T follicular helper cell (primary cell): ENCODE data around the gene FPR2.
"Not testable (repeated sequence)": the region's sequence is repeated elsewhere in the genome, so short reads cannot be mapped to it uniquely, and the experiment has no call there.

Source experiments
- DNase-seq: peaks from one replicate; pipeline ENCODE4 v3.0.0-alpha.2; 2020; ENCODE audit warnings: low read depth

FPR2 gene

DNA sequence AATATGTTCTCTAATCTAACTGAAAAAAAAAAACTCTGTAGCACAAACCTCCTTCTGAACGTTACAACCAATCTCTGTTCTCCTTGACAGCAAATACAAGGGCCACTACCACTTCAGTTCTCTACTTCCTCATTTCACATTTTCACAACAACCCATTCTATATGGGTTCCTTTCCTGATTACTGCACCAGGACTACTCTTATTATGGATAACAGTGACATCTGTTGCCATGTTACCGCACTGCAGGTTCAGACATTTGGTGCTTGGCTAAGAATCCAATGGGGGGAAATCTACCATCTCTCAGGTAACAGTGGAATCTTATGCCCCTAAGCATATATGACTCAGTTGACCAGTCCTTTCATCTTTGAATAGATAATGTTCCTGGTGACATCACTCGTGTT is 22.4 kb downstream of the FPR2 start:
- DNase-seq: no peak

DNA sequence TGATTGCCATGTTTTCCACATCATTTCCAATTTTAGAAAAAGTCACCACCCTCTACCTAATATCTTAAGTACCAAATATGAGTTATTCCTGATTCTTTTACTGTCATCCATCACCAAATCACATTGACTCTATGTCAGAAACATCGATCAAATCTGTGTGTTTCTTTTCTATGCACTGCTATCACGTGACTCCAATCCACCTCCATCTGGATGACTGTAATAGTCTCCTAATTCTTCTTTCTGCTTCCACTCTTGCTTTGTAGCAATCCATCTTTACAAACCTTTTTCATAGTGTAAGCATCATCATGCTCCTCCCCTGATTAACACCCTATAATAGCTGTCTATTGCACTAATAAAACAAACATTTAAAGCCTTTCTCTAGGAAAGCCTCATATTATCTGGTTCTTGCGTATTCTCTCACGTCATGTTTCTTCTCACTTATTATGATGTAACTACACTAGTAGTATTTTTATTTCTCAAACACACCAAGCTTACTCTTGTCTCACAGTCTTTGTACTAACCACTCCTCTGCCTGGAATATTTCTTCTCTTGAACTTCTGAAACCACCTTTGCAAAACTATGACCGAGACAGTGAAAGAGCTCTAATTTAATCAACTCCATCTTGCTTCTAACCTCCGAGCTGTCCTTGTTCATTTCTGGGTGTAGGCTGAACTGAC is 23.3 kb downstream of the FPR2 start:
- no peak for DNase-seq

DNA sequence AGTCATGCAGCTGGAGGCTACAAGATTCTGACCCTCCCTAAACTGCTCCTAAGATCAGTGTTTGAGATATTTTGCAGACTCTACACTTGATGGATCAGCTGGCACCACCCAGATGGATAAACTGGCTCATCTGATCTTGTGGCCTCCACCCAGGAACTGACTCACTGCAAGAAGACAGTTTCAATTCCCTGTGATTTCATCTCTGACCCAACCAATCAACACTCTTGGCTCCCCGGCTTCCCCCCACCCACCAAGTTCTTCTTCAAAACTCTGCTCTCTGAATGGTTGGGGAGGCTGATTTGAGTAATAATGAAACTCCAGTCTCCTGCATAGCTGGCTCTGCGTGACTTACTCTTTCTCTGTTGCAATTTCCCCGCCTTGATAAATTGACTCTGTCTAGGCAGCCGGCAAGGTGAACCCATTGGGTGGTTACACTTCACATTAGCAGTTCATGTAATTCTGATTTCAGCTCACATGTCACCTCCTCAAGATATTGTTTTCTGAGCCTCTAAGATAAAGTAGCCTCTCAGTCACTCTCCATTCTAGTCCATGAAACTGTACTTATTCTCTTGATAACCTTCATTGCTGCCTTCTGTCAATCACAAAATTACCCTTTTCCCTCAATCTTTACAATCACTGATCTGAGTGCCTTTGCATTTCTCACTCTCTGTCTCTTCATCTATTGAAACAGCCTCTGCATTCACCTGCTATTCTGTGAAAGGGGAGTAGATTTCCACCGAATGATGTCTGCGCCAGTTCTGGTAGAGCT is 24.1 kb downstream of the FPR2 start:
- DNase-seq: no peak

DNA sequence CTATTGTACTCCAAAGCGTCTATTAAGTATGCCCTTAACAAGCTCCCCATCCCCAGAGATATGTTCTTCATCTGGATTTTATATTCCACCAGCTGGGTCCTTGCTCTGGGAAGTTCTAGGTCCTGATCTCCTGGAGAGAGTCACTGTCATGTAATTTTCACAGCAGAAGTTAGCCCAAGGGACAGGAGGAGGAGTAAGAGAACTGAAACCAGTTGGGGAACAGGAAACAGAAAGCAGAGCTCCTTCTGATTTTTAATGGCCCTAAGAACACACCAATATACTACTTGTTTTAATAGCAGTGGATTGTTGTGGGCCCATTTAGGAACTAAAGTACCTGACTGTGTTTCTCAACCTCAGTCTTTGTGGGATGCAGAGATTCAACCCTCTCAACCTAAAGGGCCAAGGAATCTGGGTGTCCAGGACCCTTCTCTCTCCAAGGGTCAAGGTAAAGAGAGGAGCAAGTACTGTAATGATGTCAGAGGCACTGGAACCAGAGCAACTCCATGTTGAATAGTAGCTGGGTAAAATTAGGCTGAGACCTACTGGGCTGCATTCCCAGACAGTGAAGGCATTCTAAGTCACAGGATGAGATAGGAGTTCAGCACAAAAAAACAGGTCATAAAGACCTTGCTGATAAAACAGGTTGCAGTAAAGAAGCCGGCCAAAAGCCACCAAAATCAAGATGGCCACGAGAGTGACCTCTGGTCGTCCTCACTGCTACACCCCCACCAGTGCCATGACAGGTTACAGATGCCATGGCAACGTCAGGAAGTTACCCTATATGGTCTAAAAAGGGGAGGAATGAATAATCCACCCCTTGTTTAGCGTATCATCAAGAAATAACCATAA is 25.9 kb downstream of the FPR2 start:
- no peak for DNase-seq

DNA sequence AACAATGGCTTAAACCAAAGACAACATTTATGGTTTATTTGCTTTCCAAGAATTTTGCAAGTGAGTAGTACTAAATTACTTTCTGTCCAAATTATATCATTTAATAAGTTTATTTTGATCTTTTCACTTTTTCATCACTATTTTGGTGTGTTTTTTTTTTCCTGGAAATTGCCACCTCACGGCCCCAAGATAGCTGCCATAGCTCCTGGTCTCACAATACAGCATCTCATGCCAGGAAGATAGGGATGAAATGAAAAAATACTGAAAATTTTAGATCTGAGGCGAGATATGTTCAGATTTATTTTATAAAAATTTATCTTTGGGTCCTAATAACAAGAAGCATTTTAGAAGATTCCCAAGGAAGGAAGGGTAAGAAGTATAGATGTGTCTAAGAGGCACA is 27.0 kb downstream of the FPR2 start:
- no peak for DNase-seq

DNA sequence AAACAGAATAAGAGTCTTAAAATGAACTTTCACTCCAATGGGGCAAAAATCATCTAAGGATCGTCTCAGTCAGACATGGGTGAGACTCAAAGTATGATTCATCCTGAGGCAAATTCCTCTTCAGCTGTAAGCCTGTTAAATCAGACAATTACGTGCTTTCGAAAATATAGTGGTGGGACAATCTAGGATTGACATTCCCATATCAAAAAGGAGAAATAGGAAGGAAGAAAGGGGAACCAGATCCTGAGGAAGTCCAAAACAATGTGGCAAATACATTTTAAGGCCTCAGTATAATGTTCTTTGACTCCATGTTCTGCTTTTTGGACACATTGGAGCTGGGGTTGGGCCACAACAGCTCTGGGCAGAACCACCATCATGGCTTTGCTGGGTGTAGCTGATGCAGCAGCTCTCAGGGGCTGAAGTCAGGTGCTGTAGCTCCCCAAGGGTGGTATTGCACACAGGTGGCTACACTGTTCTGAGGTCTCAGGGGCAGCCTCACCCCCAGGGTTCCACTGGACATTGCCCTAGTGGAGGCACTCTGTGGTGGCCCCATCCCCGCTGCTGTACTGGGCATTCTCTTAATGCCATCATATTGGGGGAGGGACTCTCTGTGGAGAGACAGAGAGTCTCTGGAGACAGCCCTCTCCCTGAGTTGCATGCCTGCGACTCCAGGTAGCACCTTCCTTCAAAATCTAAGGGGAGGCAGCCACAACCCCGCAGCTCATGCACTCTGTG is 28.2 kb downstream of the FPR2 start:
- DNase-seq: no peak

DNA sequence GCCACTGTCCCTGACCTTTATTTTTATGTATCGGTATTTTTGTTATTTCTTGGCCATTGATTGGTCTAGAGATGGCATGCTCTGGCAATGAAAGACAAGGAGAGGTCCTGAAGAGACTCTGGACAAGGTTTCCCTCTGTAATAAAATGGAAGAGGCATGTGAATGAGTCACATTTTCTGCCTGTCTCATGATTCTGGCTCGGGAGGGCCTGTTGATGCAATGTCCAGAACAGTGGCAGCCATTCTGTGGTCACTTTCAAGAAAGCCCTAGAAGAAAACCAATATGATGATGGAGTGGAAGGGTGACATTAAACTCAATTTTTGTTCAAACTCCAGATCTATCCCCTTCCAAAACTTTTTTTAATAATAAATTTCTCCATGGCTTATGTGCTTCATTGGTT is 32.0 kb downstream of the FPR2 start:
- DNase-seq: no peak

DNA sequence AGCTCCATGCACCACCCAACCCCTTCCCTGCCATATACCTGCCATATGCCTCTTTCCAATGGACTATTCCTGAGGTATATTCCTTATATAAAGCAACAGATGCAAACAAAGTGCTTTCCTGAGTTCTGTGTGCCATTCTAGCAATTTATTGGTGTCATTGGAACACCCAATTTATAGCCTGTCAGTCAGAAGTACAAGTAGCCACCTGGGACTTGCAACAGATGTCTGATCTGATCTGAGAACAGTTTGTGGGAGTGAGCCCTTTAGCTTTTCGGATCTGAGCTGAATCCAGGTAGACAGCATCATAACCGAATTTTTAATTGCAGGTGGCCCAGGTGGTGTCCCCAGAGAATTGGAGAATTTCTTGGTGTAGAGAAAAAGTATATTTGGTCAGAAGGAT is 33.0 kb downstream of the FPR2 start:
- no peak for DNase-seq

DNA sequence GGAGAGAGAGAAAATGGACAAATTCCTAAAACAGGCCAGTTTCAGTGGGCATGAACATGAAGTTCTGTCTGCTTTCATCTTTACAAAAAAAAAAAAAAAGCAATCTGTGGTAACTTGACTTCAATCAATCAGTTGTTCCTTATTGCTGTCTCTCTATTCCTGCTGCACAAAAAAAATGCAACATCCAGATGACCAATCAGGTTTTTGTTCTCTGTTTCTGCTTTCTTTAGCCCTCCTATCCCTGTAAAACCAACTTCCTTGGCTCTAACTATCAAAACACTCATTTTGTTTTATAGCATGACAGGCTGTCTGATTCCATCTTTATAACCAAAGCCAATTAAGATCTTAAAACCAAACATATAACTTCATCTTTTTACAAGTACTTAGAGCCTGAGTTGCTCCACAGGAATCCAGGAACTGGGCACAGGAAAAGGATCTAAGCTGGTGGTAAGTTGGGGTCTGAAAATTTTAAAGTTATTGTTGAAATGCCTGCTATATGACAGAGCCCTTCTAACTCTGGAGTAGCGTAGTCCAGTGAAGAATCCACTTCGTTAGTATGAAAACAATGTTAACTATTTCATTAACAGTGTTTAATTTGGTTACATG is 34.0 kb downstream of the FPR2 start, which contains the start of gene FPR3:
Gene FPR3 (plus strand): TSS at position 273 of the 606 bp plus-strand sequence. CDS start 28,592 bp downstream, outside the sequence.
- no peak for DNase-seq

DNA sequence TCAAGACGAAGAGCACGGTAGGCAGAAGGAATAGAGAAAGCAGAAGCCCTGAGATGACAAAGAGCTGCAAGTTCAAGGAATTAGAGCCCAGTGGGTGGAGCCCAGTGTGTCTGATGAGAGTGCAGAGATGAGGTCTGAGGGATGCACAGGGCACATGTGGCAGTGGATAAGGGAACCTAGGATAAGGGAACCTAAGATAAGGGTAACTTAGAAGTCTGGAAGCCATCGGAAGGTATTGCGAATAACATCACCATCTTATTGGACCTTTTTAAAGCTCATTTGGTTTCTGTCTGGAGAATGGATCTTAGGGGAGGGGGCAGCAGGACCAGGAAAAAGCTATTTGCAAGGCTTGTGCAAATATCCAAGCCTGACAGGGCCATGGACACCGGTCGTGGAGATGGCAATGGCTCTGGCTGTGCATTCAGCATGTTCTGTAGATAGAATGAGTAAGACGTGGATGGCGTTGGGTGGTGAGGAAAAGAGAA is 35.3 kb downstream of the FPR2 start:
- DNase-seq: no peak

DNA sequence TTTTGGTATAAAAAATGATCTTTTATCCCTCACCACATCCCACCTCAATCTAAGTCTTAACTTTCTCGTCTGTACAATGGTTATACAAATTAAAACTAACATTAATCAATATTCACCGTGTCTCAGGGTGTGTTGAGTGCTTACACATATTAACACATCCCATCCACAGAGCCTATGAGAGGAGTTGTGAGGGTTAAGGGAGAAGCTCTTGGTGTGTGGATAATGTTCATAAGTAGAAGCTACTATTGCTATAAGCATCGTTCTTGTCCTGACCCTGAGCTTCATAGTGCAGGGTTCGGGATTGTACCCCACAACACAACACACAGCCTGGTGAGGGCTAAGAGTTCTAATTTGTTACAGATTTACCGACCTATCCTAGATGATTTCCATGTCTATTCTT is 36.5 kb downstream of the FPR2 start:
- DNase-seq: no peak

DNA sequence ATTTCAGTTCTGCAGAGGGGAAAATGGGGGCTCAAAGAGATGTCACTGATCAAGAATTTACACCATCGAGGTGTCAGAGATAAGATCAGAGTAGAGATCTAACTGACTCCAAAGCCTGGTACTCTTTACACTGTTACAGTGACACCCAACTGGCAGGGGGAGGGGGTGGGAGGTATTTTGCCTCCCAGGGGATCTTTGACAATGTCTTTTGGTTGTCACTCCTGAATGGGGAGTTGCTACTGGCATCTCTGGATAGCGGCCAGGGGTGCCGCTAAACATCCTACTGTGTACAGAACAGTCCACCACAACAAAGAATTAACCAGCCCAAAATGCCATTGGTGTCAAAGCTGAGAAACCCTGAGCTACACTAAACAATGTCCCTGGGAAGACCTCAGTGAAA is 37.1 kb downstream of the FPR2 start:
- no peak for DNase-seq

DNA sequence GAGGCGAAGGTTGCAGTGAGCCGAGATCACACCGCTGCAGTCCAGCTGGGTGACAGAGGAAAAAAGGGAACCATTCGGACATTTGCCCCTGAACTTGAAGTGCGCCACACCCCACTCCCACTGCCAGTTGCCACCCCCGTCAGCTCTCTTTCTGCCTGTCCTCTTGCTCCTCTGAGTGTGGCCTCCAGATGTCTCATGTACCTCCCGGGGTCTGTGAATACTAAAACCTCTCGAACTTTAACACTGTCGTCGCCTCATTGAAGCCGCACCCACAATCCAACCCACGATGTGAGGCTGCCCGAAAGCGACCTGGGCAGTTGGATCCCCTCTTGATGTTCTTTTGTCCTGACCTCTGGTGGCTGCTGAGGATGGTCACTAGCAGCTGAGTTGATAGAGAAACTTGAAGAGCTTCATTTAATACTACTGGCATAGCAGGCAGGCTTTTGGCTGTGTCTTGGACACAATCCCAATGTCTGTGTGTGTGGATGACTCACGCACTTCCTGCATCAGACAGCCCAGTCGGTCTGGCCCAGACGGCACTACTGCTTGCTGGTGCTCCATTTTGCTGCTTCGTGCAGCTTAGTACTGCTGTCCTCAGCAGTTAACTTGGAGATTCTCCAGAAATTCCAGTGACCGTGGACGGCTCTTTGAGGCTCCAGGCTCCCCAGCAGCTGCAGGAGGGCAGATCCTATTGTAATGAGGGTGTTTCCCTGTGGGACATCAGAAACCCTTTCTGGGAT is 38.2 kb downstream of the FPR2 start:
- DNase-seq: no peak

DNA sequence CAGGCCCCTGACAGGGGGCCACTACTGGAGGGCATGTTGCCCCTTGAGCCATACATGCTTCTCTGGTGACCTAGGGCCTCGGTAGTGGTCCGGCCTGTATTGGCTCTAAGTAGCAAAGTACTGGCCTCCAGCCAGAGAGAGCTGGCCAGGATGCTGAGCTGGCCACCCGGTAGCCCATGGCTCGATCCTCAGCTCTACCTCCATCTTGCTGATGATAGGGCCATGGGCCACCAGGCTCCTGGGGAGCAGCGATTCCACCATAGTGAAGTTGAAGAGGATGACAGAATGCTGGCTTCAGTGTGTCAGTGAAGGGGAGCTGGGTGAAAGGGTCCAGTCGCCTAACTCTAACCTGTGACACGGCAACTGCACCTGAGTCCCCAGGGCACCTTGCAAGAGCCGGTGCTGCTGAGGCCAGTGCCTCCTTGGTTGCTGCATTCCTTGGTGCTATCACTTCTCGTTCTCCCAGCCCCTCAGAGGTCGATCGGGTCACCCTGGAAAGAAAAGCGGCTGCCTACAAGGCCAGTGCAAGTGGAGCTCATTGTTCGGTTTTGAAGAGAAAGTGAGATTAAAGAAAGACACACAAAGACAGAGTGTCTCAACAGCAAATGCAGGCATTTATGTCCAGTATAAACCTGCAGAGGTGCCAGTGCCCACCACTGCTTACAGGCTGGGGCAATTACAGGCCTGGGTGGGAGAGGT is 38.9 kb downstream of the FPR2 start:
- no peak for DNase-seq

DNA sequence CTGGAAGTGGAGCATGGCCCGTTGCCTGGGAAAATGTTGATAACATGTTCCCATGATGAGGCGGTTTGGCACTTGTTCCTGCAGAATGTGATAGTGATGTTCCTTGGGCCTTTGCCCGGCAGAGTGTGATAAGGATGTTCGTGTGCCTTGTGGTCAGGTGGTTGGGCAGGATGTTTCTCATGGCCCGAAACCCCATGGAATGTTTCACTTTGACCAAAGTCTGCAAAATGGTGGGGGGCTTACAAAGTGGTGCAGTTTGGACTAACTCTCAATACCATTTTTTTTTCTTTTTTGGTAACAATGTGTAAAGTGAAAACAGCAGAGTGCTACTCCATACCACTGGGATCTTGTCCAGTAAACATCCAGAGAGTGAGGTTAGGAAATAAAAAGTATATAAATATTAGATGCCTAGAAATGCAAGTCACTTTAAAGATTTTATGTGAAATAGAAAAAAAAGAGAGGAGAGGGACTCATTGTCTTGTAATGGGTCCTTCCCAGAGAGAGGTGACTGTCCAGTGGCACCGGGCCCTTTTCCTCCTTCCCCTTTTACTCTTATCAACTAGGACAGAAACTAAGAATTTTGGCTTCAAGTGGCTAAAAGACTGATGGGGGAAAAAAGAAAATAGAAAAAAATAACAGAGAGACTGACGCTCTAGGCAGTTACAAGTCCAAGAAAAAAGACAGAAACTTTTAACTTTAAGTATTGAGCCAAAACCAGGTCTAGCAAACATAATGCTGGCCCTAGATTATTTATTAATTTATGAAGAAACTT is 39.7 kb downstream of the FPR2 start:
- no peak for DNase-seq

DNA sequence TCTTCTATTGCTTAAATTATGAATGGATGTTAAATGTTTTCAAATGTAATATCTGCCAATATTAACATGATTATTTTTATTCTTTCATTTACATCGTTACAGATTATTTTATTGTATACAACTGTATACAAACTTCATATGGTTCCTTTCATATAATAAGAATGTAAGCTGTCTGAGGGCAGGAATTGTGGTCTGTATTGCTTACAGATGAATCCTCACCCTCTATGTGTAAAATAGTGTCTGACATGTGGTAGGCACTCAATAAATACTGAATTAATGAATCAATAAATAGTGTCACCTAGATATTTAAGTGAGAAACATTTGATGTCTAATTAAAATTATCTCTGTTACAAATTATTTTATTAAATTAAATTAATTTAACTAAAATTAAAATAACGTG is 41.8 kb downstream of the FPR2 start:
- no peak for DNase-seq

DNA sequence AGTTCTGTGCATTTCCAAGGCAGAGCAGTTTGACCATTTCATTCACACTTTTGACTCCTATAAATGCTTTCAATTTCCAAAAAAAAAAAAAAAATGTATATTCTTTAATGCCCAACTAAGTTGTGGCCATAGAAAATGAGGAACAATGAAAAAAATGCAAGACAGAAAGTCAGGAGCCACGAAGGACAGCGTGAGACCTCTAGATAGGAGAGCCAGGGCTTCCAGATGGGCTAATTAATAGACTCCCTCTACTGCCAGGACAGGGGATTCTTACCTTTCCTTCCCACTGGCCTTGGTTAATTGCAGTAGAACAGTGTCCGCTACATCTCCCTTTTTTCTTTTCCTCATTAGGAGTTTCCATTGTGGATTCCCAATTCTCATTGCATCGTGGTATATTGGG is 42.5 kb downstream of the FPR2 start:
- no peak for DNase-seq

DNA sequence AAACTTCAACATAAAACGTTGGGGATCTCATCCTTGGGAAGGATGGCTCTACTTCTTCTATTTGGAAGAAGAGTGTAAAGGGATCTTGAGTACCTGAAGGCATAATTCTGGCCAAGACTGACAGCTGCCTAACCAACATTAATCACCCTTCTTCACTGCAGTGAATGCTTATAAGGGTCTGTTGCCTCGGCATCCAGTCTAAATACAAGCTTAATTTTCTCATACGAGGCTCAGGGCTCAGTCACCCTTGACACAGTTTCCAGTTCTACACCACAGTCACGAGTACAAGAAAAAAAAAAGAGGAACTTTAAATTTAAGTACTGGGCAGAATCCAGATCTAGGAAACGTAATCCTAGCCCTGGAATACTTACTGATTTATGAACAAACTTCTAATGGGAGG is 43.0 kb downstream of the FPR2 start:
- no peak for DNase-seq

DNA sequence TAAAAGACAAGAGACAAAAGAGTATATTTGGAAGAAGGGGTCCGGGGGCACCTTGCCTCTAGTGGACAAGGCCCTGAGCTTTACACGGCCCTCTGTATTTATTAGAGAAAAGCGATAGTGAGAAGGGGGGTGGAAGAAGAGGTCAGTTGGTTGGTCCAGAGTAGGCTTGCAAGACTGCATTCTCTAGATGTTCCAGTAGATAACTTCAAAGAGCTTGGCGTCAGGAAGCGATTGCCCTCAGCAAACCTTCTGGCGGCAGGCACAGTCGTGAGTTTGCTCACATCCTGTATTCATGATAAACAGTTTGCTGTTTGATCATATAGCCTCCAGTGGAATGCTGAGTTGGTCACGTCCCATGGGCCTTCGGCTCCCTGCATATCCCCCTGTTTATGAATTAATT is 43.8 kb downstream of the FPR2 start:
- not testable (repeated sequence) for DNase-seq
